Left lung (tissue), 10 donors: ENCODE measurements around the gene PGAP6. TPM values are rescaled to one million over a fixed set of nuclear protein-coding genes. Genes with fewer than 3 reads are reported as not detected.

Source experiments
- ATAC-seq: fragments of 200-7000 bp; cut with Tn5 transposase; one replicate; pipeline ENCODE4 v1.9.1; 2020; ENCODE audit warnings: moderate library complexity
- DNase-seq, 4 donors: peaks; one replicate each; pipeline ENCODE4 v3.0.0-alpha.2; 2013 to 2020
- H3K27ac ChIP-seq, 2 donors: fragments of 200-600 bp; sonication (generic) in 1 of 2; one replicate each; pipeline versions ENCODE4 v1.5.0 to v1.8.0; 2020 to 2021
- H3K27me3 ChIP-seq, 2 donors: fragments of 200-600 bp; sonication (generic) in 1 of 2; one replicate each; pipeline versions ENCODE4 v1.5.0 to v1.8.0; 2020 to 2021
- H3K36me3 ChIP-seq, 2 donors: fragments of 200-600 bp; sonication (generic) in 1 of 2; one replicate each; pipeline versions ENCODE4 v1.5.0 to v1.8.0; 2020 to 2021
- H3K4me1 ChIP-seq, 2 donors: fragments of 200-600 bp; one replicate each; pipeline ENCODE4 v1.8.0; 2021
- H3K4me3 ChIP-seq, 2 donors: fragments of 200-600 bp; sonication (generic) in 1 of 2; one replicate each; pipeline versions ENCODE4 v1.5.0 to v1.8.0; 2020 to 2021; ENCODE audit warnings: mild to moderate bottlenecking in 1 of 2
- H3K9me3 ChIP-seq, 2 donors: fragments of 200-600 bp; sonication (generic) in 1 of 2; one replicate each; pipeline versions ENCODE4 v1.5.0 to v1.8.0; 2020 to 2021
- CTCF ChIP-seq, 2 donors: fragments of 200-600 bp; sonication (generic) in 1 of 2; IDR thresholded peaks; one replicate each; pipeline versions ENCODE4 v1.5.0 to v1.8.0; 2021; ENCODE audit warnings: antibody characterized with exemption in 2 of 2
- intact Hi-C, 2 donors: fragments of 100-400 bp; cut with DNase I; formaldehyde crosslinking; loops; one replicate each; pipeline versions ENCODE4 v1.11.2 to v1.14.2; 2022
- polyA plus RNA-seq, 6 donors: library from polyadenylated mRNA; unstranded; fragments of 120-200 nt; gene quantifications; one replicate each; pipeline ENCODE4 v1.2.1, GENCODE V29; 2013; ENCODE audit not compliant: insufficient read length in 6 of 6
- total RNA-seq, 2 donors: library from RNA; stranded (reverse); fragmentation: NEBNext Ultra II Directional; extraction: Animal tissue kit (Norgen Biotek cat#: 25700); gene quantifications; one replicate each; pipeline ENCODE4 v1.2.1, GENCODE V29; 2021
- donor health status: DM: no; HTN: yes; CAD: no.
- donor health status: DM: no; HTN: no; CAD: no.

PGAP6 gene
- total and polyA plus RNA-seq, 8 donors = 37.3 to 88.4 (median 43.9) TPM

GRCh38 chr16:356741-357140 is 25.0 kb downstream of the PGAP6 start:
- H3K9me3 ChIP-seq = no peaks in the 10 kb centered on the region
- H3K36me3 ChIP-seq = no peaks in the 10 kb centered on the region
- ATAC-seq = no peak
- peak in 1 of 4 donors; percentile 57 for DNase-seq
- no peaks in the 10 kb centered on the region for H3K27me3 ChIP-seq
- no peak overlapping the region for H3K27ac ChIP-seq
- intact Hi-C loops = loop anchor here in 1 of 2 donors (10.0 kb wide), 1 partner anchor 142 kb away; no protein-coding TSS in a partner anchor
- TF ChIP-seq CTCF (IDR thresholded peaks at IDR 0.05) = no peak
- H3K4me3 ChIP-seq = no peak overlapping the region
- H3K4me1 ChIP-seq = peaks cover 0 to 9% of the 10 kb centered on the region in 2 donors

- H3K9me3 ChIP-seq = no peaks in the 10 kb centered on the region
- H3K27me3 ChIP-seq = no peaks in the 10 kb centered on the region
- peaks cover 0 to 24% of the 10 kb centered on the region in 2 donors for H3K4me1 ChIP-seq
- H3K36me3 ChIP-seq = no peaks in the 10 kb centered on the region
- DNase-seq (peak in 1 of 4 donors; percentile 74), ATAC-seq (no peak)
- no peak overlapping the region for H3K27ac ChIP-seq
- no peak overlapping the region for H3K4me3 ChIP-seq
- TF ChIP-seq CTCF (IDR thresholded peaks at IDR 0.05) = no peak
- intact Hi-C loops = loop anchor here in 1 of 2 donors (10.0 kb wide), 1 partner anchor 140 kb away; no protein-coding TSS in a partner anchor
These were observed 26.8 kb downstream of the PGAP6 start for GRCh38 chr16:354971-355461.

- intact Hi-C loops = loop anchor here in 1 of 2 donors (10.0 kb wide), 1 partner anchor 140 kb away; no protein-coding TSS in a partner anchor
- peak in 1 of 4 donors; percentile 77 for DNase-seq
- Histone ChIP-seq H3K4me3 (no peak overlapping the region), H3K27me3 (no peaks in the 10 kb centered on the region), H3K27ac (no peak overlapping the region), H3K9me3 (no peaks in the 10 kb centered on the region), H3K36me3 (no peaks in the 10 kb centered on the region), H3K4me1 (peaks cover 0 to 29% of the 10 kb centered on the region in 2 donors)
- TF ChIP-seq CTCF (IDR thresholded peaks at IDR 0.05) = no peak
- no peak for ATAC-seq
These were observed 27.4 kb downstream of the PGAP6 start for GRCh38 chr16:354291-354881.

- DNase-seq = peak in 1 of 4 donors; percentile 84
- no peak for TF ChIP-seq CTCF (IDR thresholded peaks at IDR 0.05)
- peak overlapping the region; percentile 31 to 52 for H3K4me3 ChIP-seq
- intact Hi-C loops = loop anchor here in 1 of 2 donors (10.0 kb wide), 1 partner anchor 139 kb away; no protein-coding TSS in a partner anchor
- H3K9me3 ChIP-seq = no peaks in the 10 kb centered on the region
- no peaks in the 10 kb centered on the region for H3K27me3 ChIP-seq
- peak overlapping the region; percentile 7 to 76 for H3K27ac ChIP-seq
- H3K4me1 ChIP-seq = peaks cover 0 to 35% of the 10 kb centered on the region in 2 donors
- no peak for ATAC-seq
- no peaks in the 10 kb centered on the region for H3K36me3 ChIP-seq
These were observed 28.1 kb downstream of the PGAP6 start for GRCh38 chr16:353404-354290.
